GM19438 (cell line): ENCODE results near the gene LASP1.
A peak's percentile ranks its signal among the peaks of the same experiment; 100 is the strongest.

Source experiments
- ATAC-seq: cut with Tn5 transposase; IDR thresholded peaks from one replicate; pipeline ENCODE4 v1.9.1; 2021; ENCODE audit warnings: low read depth; ENCODE audit not compliant: unreplicated experiment

LASP1 gene

DNA sequence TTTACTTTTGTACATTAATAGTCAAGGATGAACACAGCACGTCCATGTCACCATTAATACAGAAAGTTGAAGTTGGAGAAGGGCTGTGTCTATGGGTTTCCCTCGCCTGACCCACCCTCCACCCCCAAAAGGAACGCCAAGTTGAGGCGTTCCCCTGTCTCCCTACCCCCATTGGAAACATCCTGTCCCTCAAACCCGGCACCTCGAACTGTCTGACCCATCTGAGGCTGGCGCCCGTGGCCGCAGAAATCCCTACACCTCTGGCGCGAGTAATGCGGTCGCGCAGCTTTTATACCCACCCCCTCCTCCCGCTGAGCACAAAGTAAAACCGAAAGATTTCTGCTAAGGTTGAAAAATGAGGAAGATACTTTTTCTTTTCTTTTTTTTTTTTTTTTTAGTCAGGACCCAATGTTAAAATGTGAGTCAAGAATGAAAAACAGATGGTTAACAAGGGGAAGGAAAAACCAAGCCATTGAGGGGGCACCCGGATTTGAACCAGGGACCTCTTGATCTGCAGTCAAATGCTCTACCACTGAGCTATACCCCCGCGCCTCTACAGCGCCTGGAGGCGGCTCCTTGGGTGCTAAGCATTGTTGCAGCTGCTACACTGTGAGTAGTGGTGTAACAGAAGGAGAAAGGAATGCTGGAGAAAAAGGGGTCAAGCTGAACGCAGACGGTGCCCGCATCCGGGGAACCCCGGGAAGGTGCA is 887 bp upstream of the LASP1 start:
- ATAC-seq = peak; percentile 34

DNA sequence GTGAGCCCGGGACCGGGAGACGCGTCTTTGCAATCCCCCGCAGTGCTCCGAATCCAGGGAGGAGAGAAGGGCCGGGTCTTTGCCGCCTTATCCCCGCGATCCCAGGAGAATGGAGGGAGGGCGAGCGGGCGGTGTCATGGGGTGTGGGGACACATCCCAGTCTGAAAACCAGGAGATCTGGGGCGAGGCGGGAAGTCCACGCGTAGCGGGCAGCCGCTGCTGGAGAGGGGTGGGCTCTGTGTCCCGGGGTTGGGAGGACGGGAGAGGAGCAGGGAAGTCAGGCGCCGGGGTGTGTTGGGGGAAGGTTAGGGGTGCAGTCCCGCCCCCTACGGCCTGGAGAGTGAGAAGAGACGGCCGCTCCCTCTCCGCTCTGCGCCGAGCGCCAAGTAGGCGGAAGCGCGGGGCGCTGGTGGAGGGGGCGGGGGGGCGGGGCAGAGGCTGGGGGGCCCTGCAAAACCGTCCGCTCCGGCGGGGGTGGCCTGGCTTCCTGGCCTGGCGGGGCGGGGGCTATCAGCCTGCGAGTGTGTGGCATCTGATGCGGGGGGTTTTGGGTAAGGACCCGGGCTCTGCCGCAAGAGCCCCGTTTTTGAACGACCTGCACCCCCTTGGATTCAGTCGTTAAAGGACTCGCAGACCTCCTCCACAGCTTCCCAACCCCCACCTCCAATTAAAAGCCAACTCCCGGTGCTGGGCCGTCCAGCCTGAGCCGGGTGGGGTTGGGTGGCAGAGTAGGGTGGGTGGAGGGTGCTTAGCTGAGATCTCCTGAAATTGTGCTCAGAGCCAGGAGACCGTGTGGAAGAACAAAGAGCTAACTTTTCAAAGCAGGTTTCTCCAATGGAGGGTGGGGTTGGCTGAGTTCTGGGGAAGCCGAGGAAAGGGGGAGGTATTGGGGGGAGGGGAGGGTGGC is 654 bp downstream of the LASP1 start:
- ATAC-seq = no peak

DNA sequence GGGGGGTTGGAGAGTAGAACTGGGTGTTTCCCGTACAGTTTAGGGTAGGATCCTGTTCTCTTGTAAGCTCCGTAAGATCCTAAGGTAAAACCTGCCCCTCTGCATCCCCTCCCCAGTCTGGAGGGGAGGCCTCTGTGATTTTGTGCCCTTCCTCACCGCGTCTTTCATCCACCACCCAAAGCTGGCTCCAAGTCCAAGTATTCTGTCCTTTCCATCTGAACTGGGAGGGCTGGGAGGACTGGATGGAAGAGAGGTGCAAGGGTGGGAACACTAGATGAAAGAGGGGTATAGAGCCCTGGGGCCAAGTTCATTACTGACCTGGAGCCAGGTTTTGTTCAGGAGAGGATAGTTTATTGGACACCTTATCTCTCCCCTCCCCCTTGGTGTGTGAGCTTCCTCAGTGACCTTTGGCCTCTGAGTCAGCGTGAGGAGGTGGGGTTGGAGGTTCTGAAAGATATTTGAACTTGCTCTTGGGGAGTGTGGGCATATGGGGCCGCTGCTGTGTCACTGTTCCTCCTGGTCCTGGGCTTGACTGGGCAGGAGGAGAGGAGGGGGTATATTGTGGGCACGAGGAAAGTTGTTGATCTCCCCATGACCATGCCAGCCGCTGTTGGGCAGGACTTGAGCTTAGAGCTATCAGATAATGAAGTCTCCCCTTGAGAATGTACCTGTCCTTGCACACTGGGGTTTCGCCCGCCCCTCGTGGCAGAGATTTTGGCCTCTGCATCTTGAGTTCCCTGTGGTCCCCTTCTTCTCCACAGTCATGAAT is 1.6 kb downstream of the LASP1 start:
- no peak for ATAC-seq

GRCh38 chr17:38872027-38872511 is 2.2 kb downstream of the LASP1 start:
- ATAC-seq = no peak

- no peak for ATAC-seq
Measured at GRCh38 chr17:38872671-38873385, 3.0 kb downstream of the LASP1 start.

DNA sequence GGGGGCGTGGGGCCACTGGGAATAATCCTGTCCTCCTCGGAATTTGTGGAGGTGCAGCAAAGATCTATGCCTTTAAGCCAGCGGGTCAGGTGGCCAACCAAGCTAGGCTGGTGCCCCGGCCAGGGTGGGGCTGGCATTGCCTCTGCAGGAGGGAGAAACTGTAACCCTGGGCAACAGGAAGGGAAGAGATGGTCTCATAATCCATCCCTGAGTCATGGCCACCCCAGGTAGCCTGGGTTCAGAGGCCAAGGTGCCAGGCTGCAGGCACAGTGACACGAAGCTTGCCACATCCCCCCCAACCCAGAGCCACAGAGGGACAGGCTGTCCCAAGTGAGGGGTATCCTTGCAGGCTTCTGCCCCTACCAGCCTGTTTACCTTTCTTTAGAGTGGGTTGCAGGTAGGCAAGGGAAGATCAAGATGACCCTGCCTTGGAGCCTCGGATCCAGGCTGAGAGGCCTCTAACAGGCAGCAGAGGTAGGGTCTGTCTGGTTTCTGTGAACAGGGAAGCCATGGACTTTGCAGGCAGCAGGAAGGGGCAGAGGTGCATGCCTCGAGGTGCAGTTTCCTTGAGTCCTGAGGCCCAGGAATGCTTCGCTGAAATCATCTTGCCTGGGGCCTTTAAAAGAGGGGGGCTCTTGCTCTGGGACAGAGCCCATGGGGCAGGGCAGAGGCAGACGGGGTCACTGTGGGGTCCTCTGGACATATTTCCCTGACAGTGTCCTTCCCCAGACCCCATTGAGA is 4.0 kb downstream of the LASP1 start:
- no peak for ATAC-seq

DNA sequence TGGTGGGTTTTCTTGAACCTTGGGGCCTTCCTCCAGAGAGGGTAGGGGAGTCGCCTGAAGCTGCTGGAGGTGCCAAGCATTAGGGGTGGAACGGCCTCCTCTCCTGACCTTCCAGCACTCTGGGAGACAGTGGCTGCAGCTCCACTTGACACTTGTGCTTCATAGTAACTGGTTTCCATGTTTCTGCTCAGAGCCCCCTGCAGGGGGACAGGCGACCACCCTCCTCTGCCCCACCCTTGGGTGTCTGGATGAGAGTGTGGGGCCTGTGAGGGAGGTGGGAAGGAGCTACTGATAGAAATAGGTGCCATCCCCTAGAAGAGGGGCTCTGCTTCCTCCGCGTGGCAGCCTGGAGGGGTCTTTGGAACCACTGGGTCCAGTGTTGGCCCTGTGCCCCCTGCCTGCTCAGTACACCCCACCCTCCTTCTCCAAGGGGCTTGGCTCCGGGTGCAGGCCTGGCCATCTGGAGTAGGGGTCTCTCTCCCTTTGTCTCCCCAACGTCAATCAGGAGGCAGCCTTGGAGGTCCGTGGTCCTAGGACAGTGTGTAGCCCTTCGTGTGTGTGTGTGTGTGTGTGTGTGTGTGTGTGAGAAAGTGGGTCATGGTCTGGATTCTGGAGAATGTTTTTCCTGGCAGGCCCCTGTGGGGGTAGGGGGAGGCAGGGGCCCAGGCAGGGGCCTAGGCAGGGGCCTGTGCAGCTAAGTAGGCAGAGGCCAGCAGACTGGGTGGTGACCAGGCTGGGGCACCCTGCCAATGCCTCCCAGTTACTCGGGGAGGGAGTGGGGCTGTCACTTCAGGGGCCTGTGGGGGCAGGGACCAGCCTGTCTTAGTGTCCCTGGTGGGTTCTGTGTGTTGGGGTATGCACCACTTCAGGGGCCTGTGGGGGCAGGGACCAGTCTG is 4.9 kb downstream of the LASP1 start:
- no peak for ATAC-seq

- ATAC-seq = no peak
Measured at GRCh38 chr17:38875477-38876075, 5.7 kb downstream of the LASP1 start.

DNA sequence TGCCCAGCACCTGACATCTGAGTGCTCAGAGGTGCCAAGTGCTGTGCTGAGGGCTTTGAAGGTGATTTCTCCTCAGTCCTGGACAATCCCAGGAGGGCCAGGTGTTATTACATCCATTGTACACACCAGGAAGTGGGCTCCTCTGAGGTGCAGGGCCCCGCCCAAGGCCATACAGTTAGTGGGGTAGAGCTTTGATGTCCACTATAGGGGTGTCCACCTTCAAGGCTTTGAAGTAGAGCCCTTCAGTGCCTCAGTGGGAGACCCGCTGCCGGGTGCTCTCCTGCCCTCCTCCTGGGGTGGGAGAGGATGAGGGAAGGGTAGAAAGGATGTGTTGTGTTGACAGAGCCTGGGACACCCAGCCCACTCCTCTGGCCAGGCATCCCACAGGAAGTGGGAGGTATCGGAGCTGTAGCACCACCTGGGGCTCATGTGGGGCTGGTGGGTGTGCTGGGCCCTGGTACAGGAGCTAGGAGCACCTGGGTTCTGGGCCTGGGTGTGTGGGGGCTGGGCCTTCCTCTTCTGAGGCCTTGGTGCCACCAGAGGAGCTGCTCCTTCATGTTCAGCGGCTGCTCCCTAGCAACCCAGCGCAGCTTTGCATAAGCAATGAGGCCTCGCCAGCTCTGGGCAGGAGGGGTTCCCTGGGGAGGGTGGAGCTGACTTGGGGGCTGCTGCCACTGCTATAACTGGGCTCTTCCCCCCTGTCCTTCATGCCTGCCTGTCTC is 7.4 kb downstream of the LASP1 start:
- ATAC-seq = no peak

DNA sequence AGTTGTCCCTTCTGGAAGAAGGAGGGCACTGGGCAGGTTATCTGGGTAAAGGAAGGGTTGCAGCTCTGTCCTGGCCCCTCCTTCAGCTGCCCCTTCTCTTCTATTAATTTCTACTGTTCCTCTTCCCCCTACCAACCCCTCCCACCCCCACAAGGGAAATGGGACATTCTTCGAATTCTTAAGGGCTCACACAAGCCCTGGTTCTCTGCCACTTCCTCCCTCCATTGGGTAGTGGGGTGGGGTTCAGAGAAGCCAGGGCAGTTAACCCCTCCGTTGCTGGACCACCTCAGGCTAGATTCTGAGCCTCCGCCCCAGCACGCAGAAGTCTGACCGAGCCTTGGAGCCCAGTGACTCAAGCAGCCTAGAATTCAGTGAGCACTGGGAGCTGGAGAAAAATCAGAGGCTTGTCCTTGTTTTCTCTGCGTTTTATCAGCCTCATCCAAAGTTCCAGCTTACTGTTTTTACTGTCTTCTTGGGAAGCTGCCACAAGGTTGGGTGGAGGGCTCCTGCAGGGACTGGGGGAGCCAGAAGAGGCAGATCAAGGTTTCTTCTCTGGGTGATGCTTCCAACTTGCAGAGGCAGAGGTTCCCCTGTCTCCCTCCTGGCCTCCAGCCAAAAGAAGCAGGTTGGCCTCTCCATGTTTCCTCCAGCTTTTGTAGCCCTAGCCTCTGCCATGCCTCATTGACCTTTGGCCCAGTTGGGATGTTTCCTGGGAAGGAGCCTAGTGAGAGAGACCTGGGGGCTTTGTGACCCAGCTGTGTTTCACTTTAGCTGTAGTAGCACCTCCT is 10.2 kb downstream of the LASP1 start:
- ATAC-seq = no peak

- no peak for ATAC-seq
Measured at GRCh38 chr17:38881600-38882191, 11.8 kb downstream of the LASP1 start.

DNA sequence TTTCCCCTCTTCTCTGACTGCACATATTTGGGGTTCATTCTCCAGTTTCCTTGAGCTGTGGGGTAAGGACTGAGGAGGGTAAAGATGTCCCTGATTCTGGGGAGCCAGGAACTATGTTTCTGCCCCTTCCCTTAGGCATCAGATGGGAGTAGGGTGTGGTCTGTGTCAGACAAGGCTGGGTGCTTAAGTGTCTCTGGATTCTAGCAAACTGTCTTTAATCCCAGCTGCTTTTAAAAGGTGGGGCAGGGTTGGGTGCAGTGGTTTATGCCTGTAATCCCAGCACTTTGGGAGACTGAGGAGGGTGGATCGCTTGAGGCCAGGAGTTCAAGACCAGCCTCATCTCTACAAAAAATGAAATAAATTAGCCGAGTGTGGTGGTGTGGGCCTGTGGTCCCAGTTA is 13.0 kb downstream of the LASP1 start:
- ATAC-seq = no peak

- ATAC-seq = no peak
Measured at GRCh38 chr17:38883592-38884526, 14.0 kb downstream of the LASP1 start.

- ATAC-seq = no peak
Measured at GRCh38 chr17:38885044-38885727, 15.3 kb downstream of the LASP1 start.
